Thoracic aorta (tissue), 2 donors: Measurements from ENCODE around the gene FHDC1. TPM values are rescaled to one million over a fixed set of nuclear protein-coding genes. Genes with fewer than 3 reads are reported as not detected.

Source experiments
- ATAC-seq: fragments of 150-250 bp; one replicate; pipeline ENCODE4 v1.8.0; 2017; ENCODE audit warnings: low read depth; ENCODE audit not compliant: insufficient number of reproducible peaks, low FRiP score
- DNase-seq: peaks from one replicate; pipeline ENCODE4 v3.0.0-alpha.2; 2020; ENCODE audit warnings: low spot score
- H3K27ac ChIP-seq, 2 donors: fragments of 200-600 bp; sonication (generic); 1 replicate in 1 of 2; 2 replicates in 1 of 2; pipeline ENCODE4 v1.5.1; 2016; ENCODE audit warnings: mild to moderate bottlenecking in 2 of 2, moderate library complexity in 2 of 2
- H3K27me3 ChIP-seq: fragments of 200-600 bp; sonication (generic); replicated peaks from 2 replicates; pipeline ENCODE4 v1.6.0; 2016; ENCODE audit warnings: mild to moderate bottlenecking; ENCODE audit not compliant: insufficient read depth
- H3K36me3 ChIP-seq: fragments of 200-600 bp; sonication (generic); one replicate; pipeline ENCODE4 v1.5.1; 2016
- H3K4me1 ChIP-seq, 2 donors: fragments of 200-600 bp; sonication (generic); 1 replicate in 1 of 2; 2 replicates in 1 of 2; pipeline versions ENCODE4 v1.5.1 to v1.6.0; 2016; ENCODE audit warnings: low read depth in 2 of 2, mild to moderate bottlenecking in 1 of 2; ENCODE audit not compliant: control insufficient read depth in 1 of 2
- H3K4me3 ChIP-seq: fragments of 200-600 bp; sonication (generic); 2 replicates; pipeline ENCODE4 v1.5.1; 2016; ENCODE audit warnings: mild to moderate bottlenecking
- H3K9me3 ChIP-seq: fragments of 200-600 bp; sonication (generic); 2 replicates; pipeline ENCODE4 v1.5.1; 2016
- total RNA-seq, 2 donors: library from RNA; depleted of rRNA; stranded (reverse); fragments of >200 nt; gene quantifications; one replicate each; pipeline versions ENCODE4 v1.1.0 to v1.2.3, GENCODE V29; 2016
- TF ChIP-seq, protein P1 (sequence below): fragments of 200-600 bp; sonication (generic); IDR thresholded peaks from one replicate; pipeline ENCODE4 v1.5.1; 2019; ENCODE audit warnings: antibody characterized with exemption

Gene FHDC1
- total RNA-seq, 2 donors from 2014 or later = 0.27 to 0.35 TPM

DNA sequence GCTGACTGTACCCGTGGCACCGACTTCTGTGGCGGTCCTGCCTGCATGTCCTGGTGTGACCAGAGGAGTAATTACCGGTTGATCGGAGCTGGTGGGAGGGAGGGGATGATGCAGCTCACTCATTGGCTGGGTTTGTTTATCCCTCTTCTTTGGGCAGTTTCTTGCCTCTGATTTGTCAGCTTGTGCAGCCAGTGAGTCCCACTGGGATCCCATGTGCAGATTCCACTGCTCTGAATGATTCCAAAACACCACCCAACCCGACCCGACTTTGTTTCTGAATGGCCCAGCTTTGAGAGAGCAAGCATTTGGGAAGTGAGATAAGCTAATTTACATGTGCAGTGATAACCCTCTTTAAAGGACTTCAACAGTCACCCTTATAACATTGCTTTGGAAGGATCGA lies 13.8 kb downstream of the FHDC1 start:
- Histone ChIP-seq H3K4me1 (no peaks in the 10 kb centered on the region), H3K9me3 (no peaks in the 10 kb centered on the region), H3K27ac (no peak overlapping the region), H3K36me3 (no peaks in the 10 kb centered on the region), H3K4me3 (no peak overlapping the region), H3K27me3 (no peaks in the 10 kb centered on the region)
- no peak for DNase-seq
- ATAC-seq = no peak
- TF ChIP-seq, protein P1, sequence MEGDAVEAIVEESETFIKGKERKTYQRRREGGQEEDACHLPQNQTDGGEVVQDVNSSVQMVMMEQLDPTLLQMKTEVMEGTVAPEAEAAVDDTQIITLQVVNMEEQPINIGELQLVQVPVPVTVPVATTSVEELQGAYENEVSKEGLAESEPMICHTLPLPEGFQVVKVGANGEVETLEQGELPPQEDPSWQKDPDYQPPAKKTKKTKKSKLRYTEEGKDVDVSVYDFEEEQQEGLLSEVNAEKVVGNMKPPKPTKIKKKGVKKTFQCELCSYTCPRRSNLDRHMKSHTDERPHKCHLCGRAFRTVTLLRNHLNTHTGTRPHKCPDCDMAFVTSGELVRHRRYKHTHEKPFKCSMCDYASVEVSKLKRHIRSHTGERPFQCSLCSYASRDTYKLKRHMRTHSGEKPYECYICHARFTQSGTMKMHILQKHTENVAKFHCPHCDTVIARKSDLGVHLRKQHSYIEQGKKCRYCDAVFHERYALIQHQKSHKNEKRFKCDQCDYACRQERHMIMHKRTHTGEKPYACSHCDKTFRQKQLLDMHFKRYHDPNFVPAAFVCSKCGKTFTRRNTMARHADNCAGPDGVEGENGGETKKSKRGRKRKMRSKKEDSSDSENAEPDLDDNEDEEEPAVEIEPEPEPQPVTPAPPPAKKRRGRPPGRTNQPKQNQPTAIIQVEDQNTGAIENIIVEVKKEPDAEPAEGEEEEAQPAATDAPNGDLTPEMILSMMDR = no peak

DNA sequence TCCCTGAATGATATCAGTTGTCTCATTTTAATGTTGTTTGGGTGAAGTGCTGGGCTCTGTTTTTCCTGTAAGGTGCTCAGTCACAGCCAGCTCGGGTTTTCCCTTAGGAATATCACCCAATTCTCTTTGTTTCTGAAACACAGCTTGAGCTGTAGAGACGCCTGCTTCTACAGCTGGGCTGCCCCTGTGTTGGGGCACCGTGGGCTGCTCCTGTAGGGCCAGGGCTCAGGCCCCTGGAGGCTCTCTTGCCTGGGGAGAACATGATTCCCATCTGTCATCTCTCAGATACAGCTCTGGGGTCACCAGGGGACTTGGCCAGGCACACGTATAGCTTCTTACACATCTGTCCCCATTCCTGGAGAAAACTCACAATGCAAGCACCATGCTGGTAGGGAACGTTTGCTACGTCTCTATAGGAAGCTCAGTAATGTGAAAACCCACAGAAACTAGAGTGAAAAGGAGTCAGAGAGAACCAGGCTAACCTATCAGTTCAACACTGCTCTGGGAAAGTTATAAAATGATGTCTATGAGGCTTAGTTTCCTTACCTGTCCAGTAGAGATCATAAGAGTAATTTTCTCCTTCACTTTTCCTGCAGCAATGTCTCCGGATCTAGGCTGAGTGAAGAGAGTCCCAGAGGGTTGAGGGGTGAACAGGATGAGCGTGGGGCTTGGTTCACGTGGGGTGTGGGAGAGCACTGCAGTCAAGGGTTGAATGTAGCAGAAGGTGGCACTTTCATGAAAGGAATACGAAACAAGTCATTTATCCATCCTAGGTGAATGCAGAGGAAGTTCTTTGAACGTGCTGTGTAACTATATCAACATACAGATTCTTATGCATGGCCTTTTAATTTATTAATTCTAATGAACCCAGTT lies 14.5 kb downstream of the FHDC1 start:
- Histone ChIP-seq H3K27me3 (no peaks in the 10 kb centered on the region), H3K27ac (no peak overlapping the region), H3K4me1 (no peaks in the 10 kb centered on the region), H3K9me3 (no peaks in the 10 kb centered on the region), H3K36me3 (no peaks in the 10 kb centered on the region), H3K4me3 (no peak overlapping the region)
- ATAC-seq (no peak), DNase-seq (no peak)
- TF ChIP-seq, protein P1 = no peak

DNA sequence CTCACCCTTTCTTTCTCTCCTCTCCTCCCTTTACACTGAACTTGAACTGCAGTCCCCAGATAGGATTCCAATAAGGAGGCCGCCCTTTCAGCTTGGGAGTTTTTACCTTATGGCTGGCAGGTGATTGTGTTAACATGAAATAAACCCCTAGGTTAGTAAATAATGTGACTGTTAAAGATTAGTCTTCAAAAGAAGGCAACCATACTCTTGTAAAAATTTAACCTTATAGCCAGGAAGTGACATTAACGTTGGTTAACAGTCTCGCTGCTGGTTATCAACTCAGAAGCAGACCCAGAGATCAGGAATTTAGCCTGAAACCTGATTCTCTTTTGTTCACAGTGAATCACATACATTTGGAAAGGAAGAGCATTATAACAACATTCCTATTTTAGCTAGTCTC lies 15.2 kb downstream of the FHDC1 start:
- no peak for DNase-seq
- ATAC-seq = no peak
- Histone ChIP-seq H3K36me3 (no peaks in the 10 kb centered on the region), H3K4me1 (no peaks in the 10 kb centered on the region), H3K27ac (no peak overlapping the region), H3K4me3 (no peak overlapping the region), H3K9me3 (no peaks in the 10 kb centered on the region), H3K27me3 (no peaks in the 10 kb centered on the region)
- TF ChIP-seq, protein P1 = no peak

DNA sequence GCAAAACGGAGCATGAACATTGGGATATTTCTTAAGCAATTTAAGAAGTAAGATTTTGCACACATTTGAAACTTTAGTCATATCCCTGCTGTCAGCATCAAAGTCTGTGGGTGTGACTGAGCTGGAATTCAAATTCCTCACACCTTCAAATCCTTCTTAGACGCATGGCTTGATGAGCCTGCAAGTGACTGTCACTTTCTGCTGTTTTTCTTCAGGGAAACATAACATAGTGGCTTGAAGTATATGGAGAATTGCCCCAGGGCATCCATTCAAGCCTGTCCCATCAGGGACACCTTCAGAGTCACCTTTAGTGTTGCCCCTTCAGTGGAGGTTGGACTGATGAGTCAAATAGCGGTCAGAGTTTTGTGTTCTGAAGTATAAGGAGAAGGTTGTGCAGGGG lies 17.4 kb downstream of the FHDC1 start:
- H3K27ac ChIP-seq = no peak overlapping the region
- TF ChIP-seq, protein P1 = no peak
- no peak for DNase-seq
- ATAC-seq = no peak
- no peaks in the 10 kb centered on the region for H3K36me3 ChIP-seq
- H3K4me1 ChIP-seq = no peaks in the 10 kb centered on the region
- H3K9me3 ChIP-seq = no peaks in the 10 kb centered on the region
- H3K27me3 ChIP-seq = no peaks in the 10 kb centered on the region
- no peak overlapping the region for H3K4me3 ChIP-seq

DNA sequence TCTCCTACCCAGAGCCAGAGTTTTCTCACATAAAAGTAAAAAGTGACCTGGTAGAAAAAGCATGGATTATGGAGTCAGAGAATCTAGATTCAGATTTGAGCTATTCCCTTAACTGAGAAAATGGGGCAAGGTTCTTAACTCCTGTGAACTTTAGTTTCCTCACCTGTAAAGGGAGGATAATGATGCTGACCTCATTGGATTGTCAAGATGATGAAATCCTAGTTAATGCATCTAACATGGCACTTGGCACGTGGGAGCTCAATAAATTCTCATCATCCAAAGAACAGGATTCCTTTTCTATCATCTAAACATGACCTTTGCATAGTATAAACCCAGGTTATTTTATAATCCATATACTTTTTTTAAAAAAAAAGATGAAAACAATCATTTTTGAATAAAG lies 18.6 kb downstream of the FHDC1 start:
- DNase-seq = no peak
- H3K4me1 ChIP-seq = no peaks in the 10 kb centered on the region
- H3K27ac ChIP-seq = no peak overlapping the region
- no peak overlapping the region for H3K4me3 ChIP-seq
- no peaks in the 10 kb centered on the region for H3K36me3 ChIP-seq
- no peaks in the 10 kb centered on the region for H3K9me3 ChIP-seq
- TF ChIP-seq, protein P1 = no peak
- no peaks in the 10 kb centered on the region for H3K27me3 ChIP-seq
- no peak for ATAC-seq
